NCI-H345 treated with DMSO at 0.1 percent for 48 hours (cell line): Measurements from ENCODE around the gene KCNMA1.

Experiments used
- DNase-seq: peaks from one replicate; lab custom pipeline; 2025; ENCODE audit not compliant: unreplicated experiment; lab: John Stamatoyannopoulos, UW

KCNMA1 gene

DNA sequence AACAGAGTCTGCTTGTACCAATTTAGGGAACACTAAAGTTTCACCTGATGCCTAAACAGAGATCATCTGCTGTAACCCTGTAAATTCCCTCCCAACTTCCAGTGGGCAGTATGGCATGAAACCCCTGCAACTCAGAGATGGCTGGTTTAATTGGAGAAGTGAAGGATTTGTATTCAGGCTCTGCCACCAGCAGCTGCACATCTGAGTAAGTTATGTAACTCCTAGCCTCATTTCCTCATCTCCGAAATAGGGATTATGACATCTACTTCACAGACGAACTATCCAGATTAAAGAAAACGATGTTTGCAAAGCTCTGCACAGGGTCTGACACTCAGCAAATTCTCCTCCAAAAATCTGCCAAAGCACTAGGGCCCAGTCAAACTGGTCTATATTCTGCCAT lies 493.0 kb downstream of the KCNMA1 start:
- no peak for DNase-seq

DNA sequence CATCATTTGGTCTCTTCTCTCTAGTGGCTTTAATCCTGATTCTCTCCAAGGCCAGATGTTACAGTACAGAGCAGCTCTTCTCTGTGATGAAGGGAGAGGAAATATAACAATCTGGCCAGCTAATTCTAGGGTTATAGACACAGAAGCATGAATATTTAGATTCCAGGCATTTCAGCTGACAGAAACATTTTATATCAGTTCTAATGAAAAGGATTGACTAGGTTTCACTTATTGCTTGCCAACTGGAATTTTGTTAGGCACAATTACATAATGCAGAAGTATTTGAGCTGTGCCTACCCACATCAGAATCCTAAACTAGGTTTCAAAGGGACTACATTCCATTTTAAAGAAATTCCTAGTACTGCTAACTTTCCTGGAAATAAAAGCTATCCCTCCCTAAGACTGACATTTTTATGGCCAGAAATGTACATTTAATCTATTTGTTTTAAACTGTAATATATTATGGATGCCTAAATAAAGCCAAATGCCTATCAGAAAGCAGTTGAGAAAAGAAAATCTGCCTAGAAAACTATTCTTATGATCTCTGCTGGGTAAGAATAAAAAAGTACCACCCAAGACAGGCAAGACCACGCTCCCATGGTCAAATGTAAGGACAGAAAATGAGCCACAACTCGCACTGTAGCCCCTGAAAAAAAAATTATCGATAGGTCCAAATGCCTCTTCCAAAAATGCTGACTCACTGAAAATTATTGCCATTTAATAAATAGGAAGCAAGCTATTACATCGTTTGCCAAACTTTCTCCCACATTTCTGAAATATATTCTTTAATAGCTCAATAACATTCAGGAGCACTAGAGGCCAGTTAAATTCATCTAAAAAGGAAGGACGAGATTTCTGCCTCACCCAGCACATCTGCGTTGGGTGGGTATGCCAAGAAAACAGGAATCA lies 498.1 kb downstream of the KCNMA1 start:
- DNase-seq, result no peak

DNA sequence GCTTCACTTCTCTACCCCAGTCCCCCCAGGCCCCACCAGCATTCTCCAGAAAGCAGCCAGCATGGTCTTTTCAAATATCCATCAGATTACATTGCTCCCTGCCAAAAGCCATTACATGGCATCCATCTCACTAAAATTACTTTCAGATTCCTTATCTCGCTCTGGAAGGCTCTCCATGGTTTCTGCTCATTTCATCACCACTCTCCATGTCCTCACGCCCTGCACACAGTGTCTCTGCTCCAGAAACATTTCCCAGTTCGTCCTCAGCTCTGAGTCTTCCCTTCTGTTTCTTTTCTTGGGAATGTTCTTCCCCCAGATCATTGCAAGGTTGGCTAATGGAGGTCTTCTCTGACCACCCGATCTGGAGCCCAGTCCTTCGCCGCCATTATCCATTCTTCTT lies 499.1 kb downstream of the KCNMA1 start:
- no peak for DNase-seq

DNA sequence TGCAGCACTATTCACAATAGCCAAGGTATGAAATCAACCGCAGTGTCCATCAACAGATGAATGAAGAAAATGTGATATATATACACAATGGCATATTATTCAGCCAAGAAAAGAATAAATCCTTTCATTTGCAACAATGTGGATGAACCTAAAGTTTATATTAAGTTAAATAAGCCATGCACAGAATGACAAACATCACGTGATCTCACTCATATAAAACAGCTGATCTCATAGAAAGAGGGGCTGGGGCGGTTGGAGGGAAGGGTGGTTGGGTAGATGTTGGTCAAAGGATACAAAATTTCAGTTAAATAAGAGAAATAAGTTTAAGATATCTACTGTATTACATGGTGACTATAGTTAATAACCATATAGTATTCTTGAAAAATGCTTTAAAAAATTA lies 502.1 kb downstream of the KCNMA1 start:
- no peak for DNase-seq

DNA sequence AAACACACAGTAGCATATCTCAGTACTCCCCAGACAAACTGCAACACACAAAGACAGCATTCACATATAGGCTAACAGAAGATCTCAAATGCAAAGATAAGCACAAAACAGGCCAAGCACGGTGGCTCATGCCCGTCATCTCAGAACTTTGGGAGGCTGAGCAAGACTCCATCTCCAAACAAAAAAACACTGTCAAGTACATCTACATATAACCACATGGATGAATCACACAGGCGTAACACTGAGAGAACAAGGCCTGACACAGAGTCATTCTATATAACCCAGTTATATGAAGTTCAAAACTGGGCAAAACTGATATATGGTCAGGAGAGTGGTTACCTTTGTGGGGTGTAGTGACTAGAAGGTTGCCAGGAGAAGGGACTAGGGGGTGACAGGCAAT lies 506.4 kb downstream of the KCNMA1 start:
- DNase-seq, result no peak

DNA sequence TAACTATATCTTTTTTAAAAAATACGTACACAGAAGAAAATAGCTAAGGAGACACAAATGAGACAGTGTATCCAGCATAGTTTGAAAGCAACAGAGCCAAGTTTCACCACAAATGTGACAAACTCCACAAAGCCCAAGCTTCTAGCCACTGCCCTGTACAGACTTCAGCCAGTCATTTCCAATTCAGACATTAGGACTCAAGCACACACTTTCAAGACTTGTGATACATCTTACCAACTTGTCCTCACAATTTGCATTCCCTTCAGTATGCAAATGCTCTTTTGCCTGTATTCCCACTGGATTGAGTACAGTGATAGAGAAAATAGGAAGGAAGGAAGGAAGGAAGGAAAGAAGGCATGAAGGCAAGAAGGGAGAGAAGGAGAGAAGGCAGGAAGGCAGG lies 510.4 kb downstream of the KCNMA1 start:
- no peak for DNase-seq

DNA sequence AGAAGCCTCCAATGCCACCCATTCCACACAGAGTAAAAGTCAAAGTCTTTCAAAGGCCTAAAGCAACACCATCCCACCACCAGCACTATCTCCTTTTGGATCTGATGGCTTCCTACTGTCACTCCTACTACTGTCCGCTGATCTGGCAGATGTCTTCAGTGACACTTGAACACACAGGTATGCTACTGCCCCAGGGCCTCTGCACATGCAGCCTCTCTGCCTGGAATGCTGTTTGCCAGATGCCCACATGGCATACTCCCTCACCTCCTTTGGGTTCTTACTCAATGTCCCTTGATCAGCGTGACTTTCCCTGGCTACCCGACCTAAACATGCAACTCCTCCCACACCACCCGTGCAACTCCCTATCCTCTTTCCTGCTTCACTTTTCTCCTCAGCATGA lies 512.4 kb downstream of the KCNMA1 start:
- DNase-seq, result no peak

DNA sequence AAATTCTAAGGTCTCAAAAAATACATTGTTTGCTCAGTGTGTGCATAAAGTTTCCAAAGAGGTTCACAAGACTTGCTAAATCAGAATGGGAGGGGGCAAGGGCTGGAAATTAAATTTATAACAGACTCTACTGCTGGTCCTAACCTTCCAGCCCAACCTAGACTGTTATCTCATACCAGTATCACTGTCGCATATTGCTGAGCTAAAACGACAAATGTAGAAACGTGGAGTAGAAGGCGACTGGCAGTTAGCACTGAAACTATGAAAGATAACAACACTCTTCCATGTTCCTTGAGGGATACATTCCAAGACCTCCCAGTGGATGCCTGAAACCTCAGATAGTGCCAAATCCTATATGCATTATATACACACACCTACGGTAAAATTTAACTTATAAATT lies 514.3 kb downstream of the KCNMA1 start:
- DNase-seq, result no peak

DNA sequence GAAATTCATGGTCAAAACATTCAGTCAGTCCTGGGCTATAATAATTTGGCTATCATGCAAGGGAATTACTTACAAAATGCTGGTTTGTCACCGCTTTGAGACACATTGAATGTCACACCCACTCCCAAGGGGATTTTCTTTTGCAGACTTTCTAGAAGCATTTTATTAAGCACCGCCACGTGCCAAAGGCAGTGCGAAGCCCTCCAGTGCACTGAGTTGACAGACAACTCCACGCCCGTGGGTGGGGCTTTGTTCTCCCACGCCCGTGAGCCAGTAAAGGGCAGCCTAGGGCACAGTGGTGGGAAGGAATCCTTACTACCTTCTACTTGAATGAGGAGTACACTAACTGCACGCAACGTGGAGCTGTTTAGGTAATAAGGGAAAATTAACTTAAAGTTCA lies 515.8 kb downstream of the KCNMA1 start:
- no peak for DNase-seq

DNA sequence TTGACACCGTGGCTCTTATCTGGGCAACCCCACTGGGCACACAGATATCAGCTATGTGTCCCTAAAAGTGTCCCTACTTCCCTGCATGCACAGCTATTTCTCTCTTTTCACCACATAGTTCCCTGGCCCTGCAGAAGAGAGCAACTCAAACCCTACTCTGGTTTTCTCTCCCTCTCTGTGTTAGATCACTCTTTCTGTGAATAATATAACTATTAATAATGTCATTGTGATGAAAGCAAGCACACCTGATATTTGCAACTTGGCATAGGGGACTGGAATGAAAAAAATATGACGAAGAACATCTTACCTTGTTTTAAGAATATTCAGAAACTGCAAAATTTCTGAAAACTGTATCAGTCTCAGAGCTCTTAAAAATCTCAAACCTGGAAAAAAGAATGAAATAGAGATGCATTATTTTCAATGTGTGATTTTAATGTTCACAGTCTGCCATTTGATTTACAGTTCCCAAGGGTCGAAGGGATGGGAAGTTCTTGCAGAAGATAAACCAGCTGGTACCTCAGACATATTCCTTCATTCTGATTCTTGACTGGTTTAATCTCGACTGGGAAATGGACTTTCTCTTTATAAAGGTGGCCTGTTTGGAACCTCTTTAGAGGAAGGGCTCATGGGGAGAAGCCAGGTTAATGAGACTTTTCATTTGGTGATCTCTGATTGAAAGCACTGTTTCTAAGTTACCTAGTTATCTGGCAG lies 516.8 kb downstream of the KCNMA1 start:
- no peak for DNase-seq

DNA sequence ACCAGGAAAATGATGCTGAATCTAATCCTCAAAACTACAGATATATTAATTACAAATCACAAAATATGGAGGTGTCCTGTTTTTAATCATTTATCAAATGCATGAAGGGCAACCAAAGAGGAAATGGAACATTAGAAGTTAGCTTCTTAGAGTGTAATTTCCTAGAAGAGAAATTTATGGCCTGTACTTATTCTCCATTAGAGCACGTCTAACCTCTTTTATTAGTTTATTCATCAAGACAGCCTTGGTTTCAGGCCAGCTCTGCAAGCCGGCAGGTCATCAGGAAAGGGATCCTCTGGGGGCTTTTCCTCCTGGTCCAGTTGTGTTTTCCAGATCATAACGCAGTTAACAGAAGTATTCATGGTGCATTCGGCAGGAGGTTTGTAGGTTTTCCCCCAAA lies 517.6 kb downstream of the KCNMA1 start:
- no peak for DNase-seq

DNA sequence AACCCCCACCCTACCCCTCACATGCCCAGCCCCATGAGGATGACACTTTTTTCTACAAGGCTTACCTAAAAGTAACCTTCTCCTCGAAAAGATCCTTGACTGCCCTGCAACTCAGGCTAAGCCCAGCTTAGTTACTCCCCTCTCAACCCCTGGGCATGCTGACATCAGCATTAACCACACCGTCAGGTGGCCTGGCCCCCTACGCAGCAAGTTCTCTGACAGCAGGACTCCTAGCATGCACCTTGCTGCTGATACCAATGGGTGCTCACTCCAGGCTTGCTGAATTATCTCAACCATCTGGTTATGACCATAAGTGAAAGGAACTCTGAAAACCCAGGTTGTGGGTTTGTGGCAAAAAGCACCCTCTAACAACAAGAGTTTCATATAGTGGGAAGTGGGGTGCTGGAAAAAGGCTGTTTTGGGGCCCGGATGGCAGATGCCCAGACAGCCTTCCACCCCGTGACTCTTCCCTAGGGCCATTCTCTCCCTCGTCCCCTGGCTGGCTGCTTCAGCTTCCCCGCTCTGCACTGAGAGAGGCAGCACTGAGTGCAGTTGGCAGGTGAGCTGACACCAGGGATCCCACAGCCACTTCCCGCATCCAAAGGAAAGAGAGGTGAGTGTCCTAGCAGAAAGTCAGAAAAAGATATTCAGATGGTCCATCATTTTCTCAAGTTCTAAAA lies 518.9 kb downstream of the KCNMA1 start:
- DNase-seq, result no peak

DNA sequence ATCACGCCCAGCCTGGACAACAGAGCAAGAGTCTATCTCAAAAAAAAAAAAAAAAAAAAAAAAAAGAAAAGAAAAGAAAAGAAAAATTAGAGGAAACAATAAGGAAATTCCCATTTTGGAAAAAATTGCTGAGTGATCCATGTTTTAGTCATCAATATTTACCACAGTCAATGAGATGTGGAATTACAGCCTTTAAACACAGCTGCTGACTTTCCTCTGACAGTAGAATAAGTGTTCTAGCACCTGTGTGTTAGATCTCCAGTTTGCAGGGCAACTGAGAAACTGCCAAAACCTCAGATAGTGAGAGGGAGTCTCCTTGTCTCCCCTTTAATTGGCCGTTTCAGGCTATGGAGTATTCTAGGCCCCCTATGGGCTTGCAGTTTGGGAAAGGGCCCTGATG lies 520.1 kb downstream of the KCNMA1 start:
- DNase-seq, result no peak

DNA sequence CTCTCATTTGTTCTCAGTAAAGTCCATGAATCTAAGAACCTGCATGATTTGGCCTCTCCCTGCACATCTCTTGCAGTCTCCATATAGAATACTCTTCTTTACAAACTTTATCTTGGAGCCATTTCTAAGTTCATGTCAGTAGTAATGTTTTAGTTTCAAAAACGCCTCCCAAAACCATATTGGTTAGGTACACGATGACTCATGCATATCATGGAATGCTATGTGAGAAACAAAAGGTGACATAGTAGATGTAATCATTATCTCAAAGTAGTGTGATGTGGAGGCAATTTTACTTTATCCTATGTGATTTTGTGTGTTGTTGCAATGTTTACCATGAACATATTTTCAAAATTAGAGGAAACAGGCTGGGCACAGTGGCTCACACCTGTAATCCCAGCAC lies 520.7 kb downstream of the KCNMA1 start:
- no peak for DNase-seq

DNA sequence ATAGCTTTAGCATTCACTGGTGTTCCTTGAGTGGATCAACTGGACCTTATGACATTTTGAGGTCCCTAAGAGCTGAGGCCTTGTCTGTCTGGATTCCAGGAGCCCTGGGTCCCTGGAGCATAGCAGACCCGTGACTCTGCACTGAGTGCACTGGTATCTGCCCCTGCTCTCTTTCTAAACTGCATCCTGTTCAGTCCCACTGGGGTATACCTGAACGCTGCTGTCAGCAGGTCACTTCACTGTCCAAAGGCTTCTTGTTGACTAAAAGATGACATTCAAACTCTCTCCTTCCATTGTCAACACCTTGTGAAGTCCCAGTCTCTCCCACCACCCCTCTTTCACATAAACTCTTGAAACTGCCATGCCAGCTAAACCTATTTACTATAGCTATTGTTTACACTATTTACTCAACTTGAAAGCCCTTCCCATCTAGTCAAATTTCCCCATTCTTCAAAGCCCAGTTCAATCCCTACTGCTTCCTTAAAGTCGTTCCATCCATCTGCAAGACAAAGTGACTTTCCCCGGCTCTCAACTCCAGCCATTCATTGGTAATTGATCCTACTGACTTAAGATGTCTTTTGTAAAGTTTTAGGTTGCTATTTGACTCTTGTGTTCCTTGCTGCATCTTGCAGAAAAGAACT lies 523.3 kb downstream of the KCNMA1 start:
- DNase-seq, result no peak

DNA sequence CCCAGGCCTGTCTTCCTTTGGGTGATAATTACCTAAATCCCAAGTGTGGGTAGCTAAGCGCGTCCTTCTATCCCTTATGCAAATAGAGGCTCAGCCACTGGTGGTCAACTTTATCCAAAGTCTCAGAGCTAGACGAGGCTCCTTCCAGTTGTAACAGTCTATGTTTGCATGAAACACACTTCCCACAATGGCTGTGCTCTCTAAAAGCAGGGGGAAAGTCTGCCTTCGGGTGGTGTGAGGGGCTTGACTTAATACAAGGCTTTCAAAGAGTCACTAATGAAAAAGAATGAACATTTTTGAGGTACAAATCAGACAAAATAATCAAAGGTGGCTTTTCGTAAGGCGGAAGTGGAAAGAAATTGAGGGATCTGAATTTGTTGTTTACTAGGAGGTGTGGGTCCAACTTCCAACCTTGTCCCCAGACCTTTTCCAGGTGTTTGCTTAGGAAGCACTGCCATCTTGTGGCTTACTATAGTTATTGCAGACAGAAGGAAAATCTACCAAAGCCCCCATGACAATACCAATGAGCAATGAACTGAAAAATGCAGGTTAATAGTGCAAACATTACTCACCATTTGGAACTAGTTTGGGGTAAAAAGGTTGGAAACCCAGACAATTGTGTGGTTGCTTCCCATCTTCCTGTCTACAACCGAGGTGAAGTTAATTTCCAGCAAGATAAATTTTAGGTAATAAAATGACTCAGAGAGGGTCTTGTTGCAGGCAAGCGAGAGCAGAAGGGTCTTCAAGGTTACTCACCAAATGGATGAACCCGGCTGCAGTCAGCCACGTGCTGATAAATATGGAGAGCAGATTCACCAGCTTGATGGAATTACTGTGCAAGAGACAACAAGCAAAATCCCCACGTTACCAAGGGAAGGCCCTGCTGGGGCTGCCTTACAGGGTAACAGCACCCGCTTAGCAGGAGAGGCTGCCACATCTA lies 525.7 kb downstream of the KCNMA1 start:
- DNase-seq, result no peak

DNA sequence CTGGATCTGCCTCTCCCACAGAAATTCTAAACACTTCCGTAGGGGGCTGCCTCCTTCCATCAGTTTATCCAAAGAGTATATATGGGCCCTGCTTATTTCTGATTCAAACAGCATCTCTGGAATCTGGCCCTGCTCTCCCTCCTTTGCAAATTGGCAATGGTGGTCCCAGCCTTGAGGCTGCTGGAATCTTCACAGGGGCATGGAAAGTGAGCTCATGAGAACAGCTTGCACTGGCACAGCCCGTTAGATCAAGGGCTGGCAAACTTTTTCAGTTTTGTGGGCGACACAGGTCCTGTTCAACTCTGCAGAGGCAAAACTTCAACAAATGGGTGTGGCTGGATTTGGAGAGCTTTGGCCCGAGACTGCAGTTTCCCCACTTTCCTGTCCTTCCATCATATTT lies 526.9 kb downstream of the KCNMA1 start:
- no peak for DNase-seq

DNA sequence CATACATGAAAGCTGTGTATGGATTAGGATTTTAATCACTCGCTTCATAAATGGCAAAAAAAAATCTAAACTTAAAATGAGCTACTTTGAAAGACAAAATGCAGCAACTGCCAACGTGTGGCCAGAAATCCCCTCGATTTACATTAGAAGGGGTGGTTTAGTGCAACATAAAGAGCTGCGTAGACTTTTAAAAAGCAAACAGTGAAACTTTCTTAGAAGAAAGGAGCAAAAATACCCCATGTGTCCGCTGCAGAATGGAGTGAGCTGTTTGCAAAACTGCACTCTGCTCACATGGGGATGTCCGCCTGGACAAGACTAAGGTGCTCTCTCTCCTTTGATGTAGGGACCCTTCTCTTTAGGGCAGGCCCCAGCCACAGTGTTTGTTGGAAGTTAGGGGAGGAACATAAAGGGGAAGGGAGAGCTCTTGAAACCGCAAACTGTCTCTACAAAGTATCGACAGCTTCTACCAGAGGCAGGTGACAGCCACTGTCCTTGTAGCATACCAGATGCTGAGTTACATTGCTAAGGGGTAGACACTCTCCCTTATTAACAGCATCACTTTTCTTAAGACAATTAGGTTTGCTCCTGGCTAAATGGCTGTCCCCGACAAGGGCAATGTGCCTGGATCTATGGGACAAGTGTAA lies 528.1 kb downstream of the KCNMA1 start:
- DNase-seq, result no peak

DNA sequence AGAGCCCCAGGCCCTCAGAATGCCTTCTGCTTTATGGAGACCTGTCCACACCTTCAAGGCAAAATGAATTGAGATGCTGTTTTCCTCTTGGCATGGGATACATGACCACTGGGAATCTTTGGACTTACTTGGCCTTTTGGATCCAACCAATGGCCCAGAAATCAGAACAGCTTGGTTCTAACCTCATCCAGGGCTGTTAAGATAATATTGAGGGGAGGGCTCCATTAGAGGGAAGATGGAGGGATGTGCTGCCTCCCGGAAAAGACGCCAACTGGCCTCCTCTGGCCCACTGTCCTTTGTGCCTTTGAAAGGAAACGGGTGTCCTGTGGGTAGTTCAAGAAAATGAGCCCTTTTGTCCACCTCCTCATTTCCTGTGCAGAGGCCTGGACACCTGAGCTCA lies 530.9 kb downstream of the KCNMA1 start:
- DNase-seq, result no peak

DNA sequence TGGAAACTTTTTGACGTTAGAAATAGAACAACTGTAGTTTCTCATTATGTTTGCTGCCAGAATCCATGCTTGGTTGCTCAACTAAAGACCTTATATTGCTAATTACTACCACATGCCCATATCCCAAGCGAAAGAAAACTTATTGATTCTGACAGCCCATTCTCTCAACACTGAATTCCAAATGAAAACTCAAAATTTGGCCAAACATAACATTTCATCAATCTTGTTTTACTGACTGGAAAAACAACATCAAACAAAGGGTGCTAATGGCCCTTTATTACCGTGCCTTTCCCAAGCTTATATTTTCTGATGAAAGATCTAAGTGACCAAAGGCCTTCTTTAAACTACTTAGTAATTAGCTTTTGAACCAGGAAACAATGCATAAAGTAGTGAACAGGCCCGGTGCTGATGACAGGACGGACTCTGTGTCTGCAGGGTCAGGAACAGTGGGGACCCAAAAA lies 531.8 kb downstream of the KCNMA1 start:
- DNase-seq, result no peak
